Body of pancreas (tissue), 4 donors: ENCODE measurements around the gene TMEM208.

Experiments
- POLR2A ChIP-seq, 3 donors: fragments of 450-650 bp; IDR thresholded peaks; one replicate each; pipeline ENCODE4 v1.6.1; 2016; ENCODE audit warnings: antibody characterized with exemption in 3 of 3, mild to moderate bottlenecking in 2 of 3
- TF ChIP-seq, protein P1 (sequence below), 7 experiments: fragments of 450-650 bp in 4 of 7; fragments of 200-600 bp in 3 of 7; sonication (generic) in 3 of 7; IDR thresholded peaks; one replicate each; pipeline ENCODE4 v1.5.1; 2016 to 2019; ENCODE audit warnings: antibody characterized with exemption in 7 of 7

DNA sequence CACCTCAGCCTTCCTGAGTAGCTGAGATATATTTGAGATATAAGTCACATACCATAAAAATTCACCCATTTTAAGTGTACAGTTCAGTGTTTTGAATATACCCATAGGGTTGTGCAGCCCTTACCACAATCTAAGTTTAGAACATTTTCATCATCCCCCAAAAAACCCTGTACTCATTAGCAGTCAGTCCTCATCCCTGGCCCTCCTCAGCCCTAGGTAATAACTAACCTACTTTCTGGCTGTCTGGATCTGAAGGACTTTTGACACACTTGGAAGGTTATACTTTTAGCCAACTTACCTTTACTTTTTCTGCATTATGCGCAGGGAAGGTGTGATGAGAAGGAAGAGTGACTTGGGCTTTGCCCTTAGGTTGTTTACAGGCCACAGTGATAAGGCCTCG is 48.4 kb downstream of the TMEM208 start:
- TF ChIP-seq, protein P1, sequence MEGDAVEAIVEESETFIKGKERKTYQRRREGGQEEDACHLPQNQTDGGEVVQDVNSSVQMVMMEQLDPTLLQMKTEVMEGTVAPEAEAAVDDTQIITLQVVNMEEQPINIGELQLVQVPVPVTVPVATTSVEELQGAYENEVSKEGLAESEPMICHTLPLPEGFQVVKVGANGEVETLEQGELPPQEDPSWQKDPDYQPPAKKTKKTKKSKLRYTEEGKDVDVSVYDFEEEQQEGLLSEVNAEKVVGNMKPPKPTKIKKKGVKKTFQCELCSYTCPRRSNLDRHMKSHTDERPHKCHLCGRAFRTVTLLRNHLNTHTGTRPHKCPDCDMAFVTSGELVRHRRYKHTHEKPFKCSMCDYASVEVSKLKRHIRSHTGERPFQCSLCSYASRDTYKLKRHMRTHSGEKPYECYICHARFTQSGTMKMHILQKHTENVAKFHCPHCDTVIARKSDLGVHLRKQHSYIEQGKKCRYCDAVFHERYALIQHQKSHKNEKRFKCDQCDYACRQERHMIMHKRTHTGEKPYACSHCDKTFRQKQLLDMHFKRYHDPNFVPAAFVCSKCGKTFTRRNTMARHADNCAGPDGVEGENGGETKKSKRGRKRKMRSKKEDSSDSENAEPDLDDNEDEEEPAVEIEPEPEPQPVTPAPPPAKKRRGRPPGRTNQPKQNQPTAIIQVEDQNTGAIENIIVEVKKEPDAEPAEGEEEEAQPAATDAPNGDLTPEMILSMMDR (IDR thresholded peaks at IDR 0.05) = no peak
- TF ChIP-seq POLR2A (IDR thresholded peaks at IDR 0.05) = no peak
